Activated naive CD8-positive, alpha-beta T cell treated with anti-CD3 and anti-CD28 coated beads for 36 hours (primary cell): Measurements from ENCODE around the gene MYO1D. TPM values are rescaled to one million over a fixed set of nuclear protein-coding genes. Genes with fewer than 3 reads are reported as not detected.
A peak's percentile ranks its signal among the peaks of the same experiment; 100 is the strongest.

Source experiments
- DNase-seq: peaks from one replicate; pipeline ENCODE4 v3.0.0; 2021
- H3K27ac Mint-ChIP-seq: one replicate; pipeline ENCODE4 v1.8.0; 2022; ENCODE audit warnings: mild to moderate bottlenecking, moderate library complexity, mixed read lengths
- H3K27me3 Mint-ChIP-seq: one replicate; pipeline ENCODE4 v1.8.0; 2022; ENCODE audit warnings: mild to moderate bottlenecking, mixed read lengths
- H3K36me3 Mint-ChIP-seq: one replicate; pipeline ENCODE4 v1.8.0; 2021; ENCODE audit warnings: mild to moderate bottlenecking, mixed read lengths
- H3K4me1 Mint-ChIP-seq: one replicate; pipeline ENCODE4 v1.8.0; 2021; ENCODE audit warnings: mixed read lengths
- H3K4me3 Mint-ChIP-seq: one replicate; pipeline ENCODE4 v1.8.0; 2022; ENCODE audit warnings: mild to moderate bottlenecking, moderate library complexity, mixed read lengths
- H3K9me3 Mint-ChIP-seq: one replicate; pipeline ENCODE4 v1.8.0; 2022; ENCODE audit warnings: mixed read lengths
- total RNA-seq, 2 experiments: library from RNA; stranded (reverse); gene quantifications; one replicate each; pipeline ENCODE4 v1.2.3, GENCODE V29; 2021

The MYO1D gene
- total RNA-seq, 2 experiments from 2014 or later, result 7.0 to 7.8 TPM

DNA sequence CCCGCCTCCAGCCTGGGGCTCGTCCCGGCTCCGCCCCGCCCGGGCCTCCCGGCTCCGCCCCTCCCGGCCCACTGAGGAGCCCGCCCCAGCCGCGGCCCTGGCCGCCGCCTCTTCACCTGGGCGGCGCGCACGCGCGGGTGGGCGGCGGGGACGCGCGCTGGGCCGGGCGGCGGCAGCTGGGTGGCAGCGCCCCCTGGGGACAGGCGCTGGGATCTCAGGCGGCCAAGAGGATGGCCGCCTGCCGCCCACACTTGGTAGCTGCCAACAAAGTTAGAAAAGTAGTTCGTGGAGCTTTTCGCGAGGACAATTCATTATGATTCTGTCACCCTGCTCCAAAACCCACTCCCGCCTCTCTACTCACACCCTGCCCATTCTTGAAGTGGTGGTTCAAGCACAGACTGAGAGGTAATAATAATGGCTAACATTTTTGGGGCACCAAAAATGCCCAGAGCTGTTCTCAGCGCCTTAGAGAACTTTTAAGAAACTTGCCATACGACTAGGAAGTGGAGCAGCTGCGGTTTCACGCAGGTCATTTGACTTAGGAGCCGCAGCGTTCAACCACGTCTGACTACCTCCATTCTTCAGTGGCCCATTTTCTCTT lies 340 bp upstream of the MYO1D start:
- H3K4me1 Mint-ChIP-seq, result peaks cover 9% of the 10 kb centered on the region
- no peaks in the 10 kb centered on the region for H3K9me3 Mint-ChIP-seq
- no peaks in the 10 kb centered on the region for H3K27me3 Mint-ChIP-seq
- H3K36me3 Mint-ChIP-seq, result no peaks in the 10 kb centered on the region
- peak; percentile 97 for DNase-seq
- peak overlapping the region; percentile 77 for H3K4me3 Mint-ChIP-seq
- H3K27ac Mint-ChIP-seq, result peak overlapping the region; percentile 68

DNA sequence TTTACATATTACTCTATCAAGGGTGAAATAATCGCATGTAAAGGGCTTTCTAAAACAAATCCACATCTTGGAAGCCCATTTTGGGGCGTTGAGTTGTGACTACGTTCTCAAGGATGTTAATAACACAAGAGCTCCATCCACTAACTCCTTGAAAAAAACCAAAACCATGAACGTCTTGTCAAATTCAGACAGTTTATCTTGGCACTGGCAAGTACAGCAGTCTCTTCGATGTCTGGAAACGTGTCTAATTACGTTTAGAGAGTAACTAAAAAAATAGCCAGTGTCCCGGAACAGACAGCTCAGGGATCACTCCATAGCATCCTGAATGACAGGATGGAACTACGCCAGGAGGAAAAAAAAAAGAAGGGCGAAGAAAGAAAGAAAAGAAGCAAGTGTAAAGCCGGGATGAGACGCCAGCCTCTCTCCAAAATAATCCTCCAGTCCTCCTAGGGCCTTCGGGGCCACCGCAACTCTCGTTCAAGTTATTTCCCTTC lies 954 bp downstream of the MYO1D start:
- H3K27me3 Mint-ChIP-seq, result no peaks in the 10 kb centered on the region
- peak overlapping the region; percentile 91 for H3K4me3 Mint-ChIP-seq
- no peak for DNase-seq
- H3K9me3 Mint-ChIP-seq, result no peaks in the 10 kb centered on the region
- H3K36me3 Mint-ChIP-seq, result no peaks in the 10 kb centered on the region
- peak overlapping the region; percentile 82 for H3K27ac Mint-ChIP-seq
- peaks cover 13% of the 10 kb centered on the region for H3K4me1 Mint-ChIP-seq

- DNase-seq, result no peak
- H3K4me3 Mint-ChIP-seq, result peak overlapping the region; percentile 91
- peaks cover 15% of the 10 kb centered on the region for H3K4me1 Mint-ChIP-seq
- H3K9me3 Mint-ChIP-seq, result no peaks in the 10 kb centered on the region
- H3K27me3 Mint-ChIP-seq, result no peaks in the 10 kb centered on the region
- H3K36me3 Mint-ChIP-seq, result no peaks in the 10 kb centered on the region
- H3K27ac Mint-ChIP-seq, result no peak overlapping the region
Measured at GRCh38 chr17:32875230-32875917, 1.6 kb downstream of the MYO1D start.

DNA sequence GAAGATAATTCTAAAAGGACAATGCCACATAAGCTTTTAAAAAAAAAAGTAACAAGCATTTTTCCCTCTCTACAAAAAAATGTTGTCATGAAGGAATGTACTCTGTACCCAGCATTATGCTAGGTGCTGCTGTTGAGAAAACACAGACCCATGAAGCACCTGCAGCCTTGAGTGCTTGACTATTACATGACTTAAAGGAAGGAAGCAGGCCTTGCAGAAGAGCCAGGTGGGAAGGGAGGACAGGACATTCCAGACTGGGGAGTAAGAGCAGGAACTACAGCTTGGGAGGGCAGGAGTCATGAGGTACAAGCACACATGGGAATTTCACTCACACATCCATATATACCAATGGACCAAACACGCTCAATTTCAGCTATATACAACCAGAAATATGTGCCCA lies 3.8 kb downstream of the MYO1D start:
- Mint-ChIP-seq H3K4me1 (peaks cover 15% of the 10 kb centered on the region), H3K36me3 (no peaks in the 10 kb centered on the region), H3K4me3 (no peak overlapping the region), H3K27ac (no peak overlapping the region), H3K9me3 (no peaks in the 10 kb centered on the region), H3K27me3 (no peaks in the 10 kb centered on the region)
- no peak for DNase-seq

DNA sequence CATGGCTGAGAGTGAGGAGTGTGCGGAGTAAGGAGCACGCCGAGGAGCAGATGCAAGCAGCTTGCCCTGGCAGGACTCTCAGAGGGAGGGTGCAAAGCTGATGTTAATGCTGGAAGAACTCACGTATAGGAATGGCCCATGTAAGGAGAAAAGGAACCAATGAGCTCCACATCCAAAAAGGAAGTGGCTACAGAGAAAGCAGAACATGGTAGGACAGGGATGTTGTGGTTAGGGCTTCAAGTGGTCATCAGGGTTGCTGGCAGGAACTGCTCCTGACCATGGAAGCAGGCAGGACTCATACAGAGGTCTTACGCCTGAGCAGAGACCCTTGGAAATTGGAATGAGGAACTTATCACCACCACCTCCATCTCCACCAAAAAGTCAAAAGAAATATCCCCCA lies 5.2 kb downstream of the MYO1D start:
- DNase-seq, result no peak
- H3K4me1 Mint-ChIP-seq, result peaks cover 15% of the 10 kb centered on the region
- H3K4me3 Mint-ChIP-seq, result no peak overlapping the region
- H3K9me3 Mint-ChIP-seq, result no peaks in the 10 kb centered on the region
- H3K27me3 Mint-ChIP-seq, result no peaks in the 10 kb centered on the region
- no peaks in the 10 kb centered on the region for H3K36me3 Mint-ChIP-seq
- no peak overlapping the region for H3K27ac Mint-ChIP-seq

GRCh38 chr17:32870969-32871368 lies 6.0 kb downstream of the MYO1D start:
- Mint-ChIP-seq H3K27ac (no peak overlapping the region), H3K9me3 (no peaks in the 10 kb centered on the region), H3K4me1 (peaks cover 12% of the 10 kb centered on the region), H3K36me3 (no peaks in the 10 kb centered on the region), H3K4me3 (no peak overlapping the region), H3K27me3 (peaks cover 6% of the 10 kb centered on the region)
- no peak for DNase-seq

- H3K4me3 Mint-ChIP-seq, result no peak overlapping the region
- H3K36me3 Mint-ChIP-seq, result no peaks in the 10 kb centered on the region
- no peaks in the 10 kb centered on the region for H3K9me3 Mint-ChIP-seq
- H3K27ac Mint-ChIP-seq, result no peak overlapping the region
- peaks cover 8% of the 10 kb centered on the region for H3K27me3 Mint-ChIP-seq
- no peak for DNase-seq
- H3K4me1 Mint-ChIP-seq, result peaks cover 8% of the 10 kb centered on the region
Measured at GRCh38 chr17:32870027-32870670, 6.8 kb downstream of the MYO1D start.

DNA sequence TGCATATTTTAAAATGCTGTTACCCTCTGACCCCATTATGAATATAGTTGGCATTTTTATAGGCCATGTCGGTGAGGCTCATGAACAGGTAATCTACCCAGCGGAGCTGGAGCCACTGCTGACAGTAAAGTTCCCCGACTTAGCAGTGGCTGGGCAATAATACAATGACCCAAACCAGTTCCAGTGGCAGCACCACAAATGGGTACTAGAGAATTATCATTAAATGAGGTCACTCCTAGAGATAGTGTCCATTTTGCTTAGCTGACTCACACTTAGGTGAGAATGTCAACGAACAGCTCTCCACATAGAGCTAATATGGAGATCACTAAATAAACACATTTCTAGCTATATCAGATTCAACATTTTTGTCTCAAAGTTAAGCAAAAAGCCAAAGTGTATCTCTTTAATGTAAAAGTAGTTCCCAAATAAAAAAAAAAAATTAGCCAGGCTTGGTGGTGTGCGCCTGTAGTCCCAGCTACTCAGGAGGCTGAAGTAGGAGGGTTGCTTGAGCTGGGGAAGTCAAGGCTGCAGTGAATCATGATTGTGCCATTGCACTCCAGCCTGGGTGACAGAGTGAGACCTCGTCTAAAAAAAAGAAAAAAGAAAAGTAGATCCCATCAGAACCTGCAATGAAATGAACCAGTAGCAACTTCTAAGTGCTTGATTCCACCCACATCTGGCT lies 7.4 kb downstream of the MYO1D start:
- H3K36me3 Mint-ChIP-seq, result no peaks in the 10 kb centered on the region
- H3K9me3 Mint-ChIP-seq, result no peaks in the 10 kb centered on the region
- H3K27ac Mint-ChIP-seq, result no peak overlapping the region
- no peak for DNase-seq
- H3K4me1 Mint-ChIP-seq, result peaks cover 5% of the 10 kb centered on the region
- H3K27me3 Mint-ChIP-seq, result peaks cover 14% of the 10 kb centered on the region
- no peak overlapping the region for H3K4me3 Mint-ChIP-seq

DNA sequence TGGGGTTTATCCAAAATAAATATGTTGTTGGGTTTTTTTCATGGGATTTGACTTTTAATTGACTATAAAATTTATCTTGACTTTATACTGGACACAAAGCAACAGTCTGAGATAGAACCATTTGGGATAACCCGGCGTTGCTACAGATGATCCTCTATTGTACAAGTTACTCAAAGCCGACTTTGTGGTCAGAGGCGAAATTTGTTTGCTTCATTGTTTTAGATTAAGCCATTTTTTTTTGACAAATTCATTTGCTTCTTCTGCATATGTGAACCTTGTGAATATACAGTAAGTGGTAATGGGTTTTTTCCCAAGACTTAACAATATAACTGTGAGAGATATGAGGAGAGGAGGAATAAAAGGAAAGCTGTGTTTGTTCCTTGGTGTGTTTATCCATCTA lies 11.8 kb downstream of the MYO1D start:
- Mint-ChIP-seq H3K27me3 (peaks cover 33% of the 10 kb centered on the region), H3K9me3 (no peaks in the 10 kb centered on the region), H3K4me1 (peaks cover 4% of the 10 kb centered on the region), H3K4me3 (no peak overlapping the region), H3K36me3 (no peaks in the 10 kb centered on the region), H3K27ac (no peak overlapping the region)
- no peak for DNase-seq

DNA sequence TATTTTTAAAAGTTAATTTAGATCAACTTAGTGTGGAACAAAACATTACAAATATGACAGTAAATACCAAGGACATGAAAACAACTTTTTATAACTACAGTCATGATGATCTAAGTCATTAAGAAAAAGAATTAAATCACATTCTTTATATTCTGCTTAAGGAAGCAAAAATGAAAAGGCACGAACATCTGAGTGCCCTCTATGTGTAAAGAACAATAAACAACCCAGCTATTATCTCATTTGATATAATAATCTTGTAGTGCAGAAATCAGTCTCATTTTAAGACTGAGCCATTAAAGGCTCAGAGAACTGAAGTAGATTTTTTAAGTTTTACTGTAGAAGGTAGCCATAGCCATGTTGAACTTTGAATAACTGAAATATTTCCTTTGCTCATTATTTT lies 13.4 kb downstream of the MYO1D start:
- Mint-ChIP-seq H3K27me3 (peaks cover 33% of the 10 kb centered on the region), H3K27ac (no peak overlapping the region), H3K9me3 (no peaks in the 10 kb centered on the region), H3K4me1 (peaks cover 7% of the 10 kb centered on the region), H3K36me3 (no peaks in the 10 kb centered on the region), H3K4me3 (no peak overlapping the region)
- DNase-seq, result no peak

GRCh38 chr17:32862940-32863339 lies 14.0 kb downstream of the MYO1D start:
- no peak overlapping the region for H3K4me3 Mint-ChIP-seq
- peaks cover 33% of the 10 kb centered on the region for H3K27me3 Mint-ChIP-seq
- no peaks in the 10 kb centered on the region for H3K9me3 Mint-ChIP-seq
- H3K4me1 Mint-ChIP-seq, result peaks cover 7% of the 10 kb centered on the region
- no peak for DNase-seq
- H3K27ac Mint-ChIP-seq, result no peak overlapping the region
- H3K36me3 Mint-ChIP-seq, result no peaks in the 10 kb centered on the region

GRCh38 chr17:32861981-32862380 lies 14.9 kb downstream of the MYO1D start:
- no peak for DNase-seq
- H3K27ac Mint-ChIP-seq, result no peak overlapping the region
- peaks cover 7% of the 10 kb centered on the region for H3K4me1 Mint-ChIP-seq
- H3K4me3 Mint-ChIP-seq, result no peak overlapping the region
- H3K9me3 Mint-ChIP-seq, result no peaks in the 10 kb centered on the region
- H3K27me3 Mint-ChIP-seq, result peaks cover 37% of the 10 kb centered on the region
- H3K36me3 Mint-ChIP-seq, result no peaks in the 10 kb centered on the region

GRCh38 chr17:32859857-32860525 lies 16.9 kb downstream of the MYO1D start:
- H3K9me3 Mint-ChIP-seq, result no peaks in the 10 kb centered on the region
- H3K36me3 Mint-ChIP-seq, result no peaks in the 10 kb centered on the region
- no peak for DNase-seq
- H3K4me3 Mint-ChIP-seq, result no peak overlapping the region
- peaks cover 27% of the 10 kb centered on the region for H3K27me3 Mint-ChIP-seq
- H3K27ac Mint-ChIP-seq, result no peak overlapping the region
- peaks cover 7% of the 10 kb centered on the region for H3K4me1 Mint-ChIP-seq

DNA sequence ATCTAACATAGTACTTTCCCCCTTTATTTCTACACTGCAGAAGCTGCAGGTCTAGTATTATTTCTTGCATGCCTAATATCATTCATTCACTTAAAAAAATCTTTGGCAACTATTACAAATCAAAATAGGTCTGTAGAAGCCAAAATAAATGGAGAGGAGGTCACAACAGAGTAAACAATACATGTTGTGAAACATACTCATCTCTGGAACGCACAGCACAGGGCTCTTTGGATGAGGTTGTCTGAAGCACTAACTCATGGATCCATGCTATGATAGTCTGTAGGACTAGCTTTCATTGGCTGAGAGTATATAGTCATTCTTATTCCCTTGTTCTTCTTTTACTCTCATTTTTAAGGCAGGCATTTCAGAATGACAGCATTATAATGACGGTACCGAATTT lies 21.3 kb downstream of the MYO1D start:
- peaks cover 7% of the 10 kb centered on the region for H3K4me1 Mint-ChIP-seq
- H3K27me3 Mint-ChIP-seq, result peaks cover 15% of the 10 kb centered on the region
- no peak for DNase-seq
- no peak overlapping the region for H3K4me3 Mint-ChIP-seq
- no peaks in the 10 kb centered on the region for H3K9me3 Mint-ChIP-seq
- H3K36me3 Mint-ChIP-seq, result no peaks in the 10 kb centered on the region
- H3K27ac Mint-ChIP-seq, result no peak overlapping the region
